GM23248 (cell line): Measurements from ENCODE around the gene TMED5.

Experiments
- EZH2 ChIP-seq: fragments of 200-600 bp; sonication (generic); IDR thresholded peaks from 2 replicates; pipeline ENCODE4 v1.6.1; 2018; ENCODE audit warnings: antibody characterized with exemption, mild to moderate bottlenecking; ENCODE audit not compliant: insufficient read depth, poor library complexity, severe bottlenecking
- EZH2phosphoT487 ChIP-seq: fragments of 200-600 bp; sonication (generic); IDR thresholded peaks from 2 replicates; pipeline ENCODE4 v1.6.1; 2018; ENCODE audit warnings: antibody characterized with exemption, moderate library complexity, mild to moderate bottlenecking, low read depth; ENCODE audit not compliant: insufficient read depth

- TF ChIP-seq EZH2 (no peak), EZH2phosphoT487 (no peak)
Observed at GRCh38 chr1:93137604-93138292, 42.5 kb downstream of the TMED5 start.
